K562 (cell line): ENCODE results near the gene SYNPO2.

Experiments
- ARHGAP35 ChIP-seq: fragments of 450-650 bp; IDR thresholded peaks from 2 replicates; pipeline ENCODE4 v1.6.1; 2018; ENCODE audit not compliant: partially characterized antibody
- BDP1 ChIP-seq: IDR thresholded peaks from 3 replicates; pipeline ENCODE4 v1.6.1; 2011; ENCODE audit not compliant: insufficient read length, insufficient read depth
- MAFK ChIP-seq: IDR thresholded peaks from 2 replicates; pipeline ENCODE4 v1.6.1; 2011; ENCODE audit warnings: low read length, improper control_type of control experiment
- MTA2 ChIP-seq: fragments of 450-650 bp; IDR thresholded peaks from 2 replicates; pipeline ENCODE4 v1.6.1; 2016; ENCODE audit warnings: low read depth
- MXI1 ChIP-seq: IDR thresholded peaks from 2 replicates; pipeline ENCODE4 v1.6.1; 2011; ENCODE audit warnings: low read depth, mild to moderate bottlenecking, improper control_type of control experiment, low read length
- NKRF ChIP-seq: fragments of 450-650 bp; IDR thresholded peaks from 2 replicates; pipeline ENCODE4 v1.6.1; 2016; ENCODE audit warnings: borderline replicate concordance
- PBX2 ChIP-seq, 2 experiments: IDR thresholded peaks in 1 of 2; conservative IDR thresholded peaks in 1 of 2; 2 replicates each; pipeline ENCODE4 v1.6.1; 2016; ENCODE audit warnings: low read depth in 2 of 2, mild to moderate bottlenecking in 1 of 2, missing compliant biosample characterization in 1 of 2, missing genetic modification characterization in 1 of 2, moderate library complexity in 1 of 2
- POLR2A ChIP-seq: fragments of 450-650 bp; conservative IDR thresholded peaks from 2 replicates; pipeline ENCODE4 v1.6.1; 2016
- RAD51 ChIP-seq: fragments of 450-650 bp; IDR thresholded peaks from 2 replicates; pipeline ENCODE4 v1.7.1; 2016; ENCODE audit warnings: low read depth, mild to moderate bottlenecking, borderline replicate concordance
- ZBTB7A ChIP-seq: IDR thresholded peaks from 2 replicates; pipeline ENCODE4 v1.6.1; 2011; ENCODE audit warnings: low read depth, mild to moderate bottlenecking, low read length, moderate library complexity, borderline replicate concordance; ENCODE audit not compliant: control insufficient read depth
- TF ChIP-seq, protein P1 (sequence below): fragments of 450-650 bp; formaldehyde crosslinking; IDR thresholded peaks from 2 replicates; pipeline ENCODE4 v1.4.0; 2020; ENCODE audit warnings: mild to moderate bottlenecking, mixed read lengths
- TF ChIP-seq, protein P2 (sequence below): sonication (generic); formaldehyde crosslinking; IDR thresholded peaks from 2 replicates; pipeline ENCODE4 v1.8.1; 2022; ENCODE audit warnings: missing genetic modification reagents

DNA sequence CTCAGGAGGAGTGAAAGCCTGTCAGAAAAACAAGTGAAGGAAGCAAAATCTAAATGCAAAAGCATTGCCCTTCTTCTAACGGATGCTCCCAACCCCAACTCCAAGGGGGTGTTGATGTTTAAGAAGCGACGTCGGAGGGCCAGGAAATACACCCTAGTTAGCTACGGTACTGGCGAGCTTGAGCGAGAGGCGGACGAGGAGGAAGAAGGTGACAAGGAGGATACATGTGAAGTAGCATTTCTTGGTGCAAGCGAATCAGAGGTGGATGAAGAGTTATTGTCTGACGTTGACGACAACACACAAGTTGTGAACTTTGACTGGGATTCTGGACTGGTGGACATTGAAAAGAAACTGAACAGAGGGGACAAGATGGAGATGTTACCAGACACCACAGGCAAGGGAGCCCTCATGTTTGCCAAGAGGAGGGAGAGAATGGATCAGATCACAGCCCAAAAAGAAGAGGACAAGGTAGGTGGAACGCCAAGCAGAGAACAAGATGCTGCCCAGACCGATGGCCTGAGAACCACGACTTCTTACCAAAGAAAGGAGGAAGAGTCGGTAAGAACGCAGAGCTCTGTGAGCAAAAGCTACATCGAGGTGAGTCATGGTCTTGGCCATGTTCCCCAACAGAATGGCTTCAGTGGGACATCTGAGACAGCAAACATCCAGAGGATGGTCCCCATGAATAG lies 141.3 kb downstream of the SYNPO2 start:
- TF ChIP-seq ZBTB7A: no peak
- no peak for TF ChIP-seq PBX2 (CRISPR knock-in tag; IDR thresholded peaks at IDR 0.05; ENCODE audit: low read depth)
- TF ChIP-seq PBX2 (tag; conservative IDR thresholded peaks at IDR 0.05; ENCODE audit: low read depth): no peak
- no peak for TF ChIP-seq RAD51
- TF ChIP-seq MTA2: no peak
- TF ChIP-seq NKRF: no peak
- TF ChIP-seq BDP1: no peak
- TF ChIP-seq MAFK: no peak
- TF ChIP-seq MXI1: no peak
- TF ChIP-seq, protein P1, sequence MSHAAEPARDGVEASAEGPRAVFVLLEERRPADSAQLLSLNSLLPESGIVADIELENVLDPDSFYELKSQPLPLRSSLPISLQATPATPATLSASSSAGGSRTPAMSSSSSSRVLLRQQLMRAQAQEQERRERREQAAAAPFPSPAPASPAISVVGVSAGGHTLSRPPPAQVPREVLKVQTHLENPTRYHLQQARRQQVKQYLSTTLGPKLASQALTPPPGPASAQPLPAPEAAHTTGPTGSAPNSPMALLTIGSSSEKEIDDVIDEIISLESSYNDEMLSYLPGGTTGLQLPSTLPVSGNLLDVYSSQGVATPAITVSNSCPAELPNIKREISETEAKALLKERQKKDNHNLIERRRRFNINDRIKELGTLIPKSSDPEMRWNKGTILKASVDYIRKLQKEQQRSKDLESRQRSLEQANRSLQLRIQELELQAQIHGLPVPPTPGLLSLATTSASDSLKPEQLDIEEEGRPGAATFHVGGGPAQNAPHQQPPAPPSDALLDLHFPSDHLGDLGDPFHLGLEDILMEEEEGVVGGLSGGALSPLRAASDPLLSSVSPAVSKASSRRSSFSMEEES (CRISPR knock-in tag): no peak
- no peak for TF ChIP-seq POLR2A
- TF ChIP-seq, protein P2, sequence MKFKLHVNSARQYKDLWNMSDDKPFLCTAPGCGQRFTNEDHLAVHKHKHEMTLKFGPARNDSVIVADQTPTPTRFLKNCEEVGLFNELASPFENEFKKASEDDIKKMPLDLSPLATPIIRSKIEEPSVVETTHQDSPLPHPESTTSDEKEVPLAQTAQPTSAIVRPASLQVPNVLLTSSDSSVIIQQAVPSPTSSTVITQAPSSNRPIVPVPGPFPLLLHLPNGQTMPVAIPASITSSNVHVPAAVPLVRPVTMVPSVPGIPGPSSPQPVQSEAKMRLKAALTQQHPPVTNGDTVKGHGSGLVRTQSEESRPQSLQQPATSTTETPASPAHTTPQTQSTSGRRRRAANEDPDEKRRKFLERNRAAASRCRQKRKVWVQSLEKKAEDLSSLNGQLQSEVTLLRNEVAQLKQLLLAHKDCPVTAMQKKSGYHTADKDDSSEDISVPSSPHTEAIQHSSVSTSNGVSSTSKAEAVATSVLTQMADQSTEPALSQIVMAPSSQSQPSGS (CRISPR knock-in tag): no peak
- no peak for TF ChIP-seq ARHGAP35
